NCI-H82 treated with DMSO at 0.1 percent for 48 hours (cell line): ENCODE measurements around the gene NTN1.
"Not testable (repeated sequence)": the region's sequence is repeated elsewhere in the genome, so short reads cannot be mapped to it uniquely, and the experiment has no call there.

Experiments used
- DNase-seq: peaks from one replicate; lab custom pipeline; 2025; ENCODE audit not compliant: unreplicated experiment; lab: John Stamatoyannopoulos, UW

Gene NTN1

DNA sequence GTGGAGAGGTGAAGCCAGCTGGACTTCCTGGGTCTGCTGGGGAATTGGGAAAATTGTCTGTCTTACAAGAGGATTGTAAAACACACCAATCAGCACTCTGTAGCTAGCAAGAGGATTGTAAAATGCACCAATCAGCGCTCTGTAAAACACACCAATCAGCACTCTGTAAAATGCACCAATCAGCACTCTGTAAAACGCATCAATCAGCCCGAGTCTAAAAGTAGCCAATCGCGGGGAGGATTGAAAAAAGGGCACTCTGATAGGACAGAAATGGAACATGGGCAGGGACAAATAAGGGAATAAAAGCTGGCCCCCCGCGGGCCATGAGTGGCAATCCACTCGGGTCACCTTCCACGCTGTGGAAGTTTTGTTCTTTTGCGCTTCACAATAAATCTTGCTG lies 130.4 kb downstream of the NTN1 start:
- not testable (repeated sequence) for DNase-seq

DNA sequence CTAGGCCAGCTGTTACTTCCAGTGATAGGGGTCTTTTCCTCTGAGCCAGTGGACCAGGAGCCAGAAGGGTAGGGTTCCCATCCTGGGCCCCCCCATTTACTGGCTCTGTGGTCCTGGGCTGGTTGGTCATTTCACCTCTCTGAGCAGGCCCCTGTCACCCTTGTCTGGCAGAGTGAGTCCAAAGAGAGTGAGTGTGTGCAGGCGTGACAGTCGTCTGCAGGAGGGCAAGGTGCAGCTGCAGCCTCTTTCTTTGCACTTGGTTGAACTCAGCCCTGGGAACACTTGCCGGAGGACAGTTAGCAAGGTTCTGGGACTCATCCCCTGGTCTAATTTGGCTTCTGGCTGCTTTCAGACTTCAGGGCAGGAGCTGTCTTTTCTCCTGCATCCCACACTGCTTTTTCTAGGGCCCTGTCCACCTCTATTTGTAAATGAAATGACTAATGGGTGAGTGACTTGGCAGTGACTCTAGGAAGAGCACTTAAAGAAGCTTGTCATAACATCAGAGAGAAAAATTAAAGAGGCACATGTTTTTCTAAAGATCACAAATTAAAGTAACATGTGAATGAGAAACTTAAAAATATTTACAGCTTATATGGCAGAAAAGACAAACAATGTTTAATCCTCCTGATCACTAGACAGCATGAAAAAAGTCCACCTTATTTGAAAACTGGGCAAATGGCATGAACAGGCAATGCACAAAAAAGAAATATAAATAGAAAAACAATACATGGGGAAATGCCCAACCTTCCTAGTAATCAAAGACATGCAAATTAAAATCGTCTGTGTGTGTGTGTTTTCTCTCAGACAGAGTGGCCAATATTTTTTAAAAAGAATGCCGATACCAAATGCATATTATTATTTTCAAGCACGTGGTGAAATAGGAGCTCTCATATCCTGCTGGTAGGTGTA lies 137.5 kb downstream of the NTN1 start:
- DNase-seq, result no peak

DNA sequence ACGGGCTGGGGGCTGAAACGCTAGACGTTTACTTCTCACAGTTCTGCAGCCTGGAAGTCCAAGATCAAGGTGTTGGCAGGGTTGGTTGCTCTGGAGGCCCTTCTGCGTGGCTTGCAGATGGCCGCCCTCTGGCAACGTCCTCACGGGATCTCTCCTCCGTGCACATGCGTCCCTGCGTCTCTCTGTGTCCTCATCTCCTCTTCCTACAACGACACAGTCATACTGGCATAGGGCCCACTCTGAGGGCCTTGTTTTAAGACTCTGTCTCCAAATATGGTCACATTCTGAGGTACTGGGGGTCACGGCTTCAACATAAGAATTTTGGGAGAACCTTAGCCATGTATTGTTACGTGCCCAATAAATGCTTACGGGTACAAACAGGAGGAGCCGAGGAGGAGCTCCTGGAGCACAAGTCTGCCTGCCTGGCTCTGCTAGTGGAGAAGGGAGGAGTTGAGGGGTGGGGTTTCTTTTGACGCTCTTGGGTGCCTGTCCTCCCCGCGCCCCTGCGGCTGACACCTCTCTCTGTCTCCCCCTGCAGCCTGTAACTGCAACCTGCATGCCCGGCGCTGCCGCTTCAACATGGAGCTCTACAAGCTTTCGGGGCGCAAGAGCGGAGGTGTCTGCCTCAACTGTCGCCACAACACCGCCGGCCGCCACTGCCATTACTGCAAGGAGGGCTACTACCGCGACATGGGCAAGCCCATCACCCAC lies 141.1 kb downstream of the NTN1 start:
- no peak for DNase-seq

DNA sequence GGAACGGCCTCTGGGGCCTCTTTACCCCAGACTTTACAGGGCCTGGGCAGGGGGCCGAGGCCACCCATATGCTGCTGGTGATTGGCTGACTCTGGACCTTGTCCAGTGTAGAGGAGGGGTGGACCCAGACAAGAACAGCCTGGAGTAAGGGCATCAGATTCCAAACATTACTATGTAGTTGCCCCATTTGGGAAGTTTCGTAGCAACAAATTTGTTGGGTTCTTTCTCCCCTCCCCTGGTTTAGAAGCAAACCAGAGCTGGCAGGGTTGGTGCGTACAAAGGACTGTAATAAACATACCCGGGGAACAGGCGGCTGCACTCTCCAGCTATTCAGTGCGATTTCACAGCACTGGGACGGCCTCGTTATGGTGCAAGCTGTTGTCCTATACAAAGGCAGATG lies 145.5 kb downstream of the NTN1 start:
- DNase-seq, result no peak

DNA sequence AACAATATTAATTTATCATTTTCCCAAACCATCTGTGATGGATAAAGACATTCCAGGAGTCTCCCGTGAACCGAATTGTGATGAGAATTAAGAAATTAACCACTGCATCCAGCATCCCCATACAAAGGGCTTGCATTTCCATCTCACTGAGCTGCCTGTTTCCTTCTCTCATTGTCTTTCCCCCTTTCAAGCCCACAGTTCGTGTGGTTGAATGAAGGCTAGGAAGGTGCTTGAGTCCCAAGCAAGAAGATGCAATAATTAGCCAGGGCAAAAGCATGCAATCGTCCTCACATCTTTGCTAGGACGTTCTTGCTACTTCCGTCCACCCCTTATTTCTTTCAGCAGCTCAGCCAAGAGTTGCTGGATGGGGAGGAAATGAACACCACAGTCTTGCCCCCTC lies 146.1 kb downstream of the NTN1 start:
- no peak for DNase-seq

DNA sequence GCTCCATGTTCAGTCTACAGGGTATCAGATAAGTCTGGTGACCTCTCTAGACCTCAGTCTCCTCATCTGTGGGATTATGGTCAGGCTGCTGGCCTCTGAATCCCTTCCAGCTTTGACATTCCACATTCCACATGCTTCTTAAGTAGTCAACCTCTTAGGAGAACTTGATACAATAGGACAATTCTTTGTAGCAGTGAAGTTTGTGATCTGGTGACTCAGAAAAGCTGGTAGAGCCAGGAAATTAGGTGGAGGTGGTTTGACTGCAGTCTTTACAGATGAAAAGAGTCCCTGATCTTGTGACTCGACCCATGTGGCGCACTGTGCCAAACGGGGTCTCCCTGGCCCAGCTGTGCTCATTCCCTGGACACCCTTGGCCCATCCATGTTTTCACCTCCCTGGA lies 147.8 kb downstream of the NTN1 start:
- DNase-seq, result no peak

DNA sequence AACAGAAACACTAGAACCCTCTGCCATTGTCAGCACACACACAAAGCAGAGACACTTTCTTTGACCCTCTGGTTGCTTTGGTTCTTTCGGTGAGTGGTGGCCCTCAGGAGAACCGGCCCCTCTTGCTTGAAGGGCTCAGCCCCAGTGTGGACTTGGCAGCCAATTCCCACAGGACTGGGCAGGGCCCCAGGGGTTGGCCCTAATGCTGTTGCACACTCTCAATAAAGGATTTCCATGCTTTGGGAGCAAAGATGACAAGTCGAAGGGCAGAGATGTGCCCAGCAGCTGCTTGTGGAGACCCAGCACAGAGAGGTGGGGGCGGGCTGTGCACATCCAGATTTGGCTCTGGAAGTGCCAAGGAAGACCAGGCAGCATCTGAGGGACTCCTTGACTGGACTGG lies 149.0 kb downstream of the NTN1 start:
- no peak for DNase-seq

DNA sequence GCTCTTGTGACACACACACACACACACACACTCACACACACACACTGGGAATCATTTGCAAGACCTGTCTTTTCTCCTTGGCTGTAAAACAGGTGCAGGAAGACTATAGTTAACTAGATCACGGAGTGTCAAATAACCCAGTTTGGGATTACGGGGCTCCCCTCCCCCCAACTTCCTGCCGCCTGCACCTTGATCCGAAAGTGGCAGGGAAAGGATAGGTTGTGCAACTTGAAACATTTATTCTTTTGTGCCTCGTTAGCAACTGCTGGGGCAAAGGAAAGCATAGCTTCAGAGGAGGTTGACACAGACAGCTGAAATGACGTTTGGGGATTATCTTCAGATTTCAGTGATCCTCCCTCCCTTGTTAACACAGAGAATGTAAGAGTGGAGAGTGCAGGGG lies 149.5 kb downstream of the NTN1 start:
- DNase-seq, result no peak

DNA sequence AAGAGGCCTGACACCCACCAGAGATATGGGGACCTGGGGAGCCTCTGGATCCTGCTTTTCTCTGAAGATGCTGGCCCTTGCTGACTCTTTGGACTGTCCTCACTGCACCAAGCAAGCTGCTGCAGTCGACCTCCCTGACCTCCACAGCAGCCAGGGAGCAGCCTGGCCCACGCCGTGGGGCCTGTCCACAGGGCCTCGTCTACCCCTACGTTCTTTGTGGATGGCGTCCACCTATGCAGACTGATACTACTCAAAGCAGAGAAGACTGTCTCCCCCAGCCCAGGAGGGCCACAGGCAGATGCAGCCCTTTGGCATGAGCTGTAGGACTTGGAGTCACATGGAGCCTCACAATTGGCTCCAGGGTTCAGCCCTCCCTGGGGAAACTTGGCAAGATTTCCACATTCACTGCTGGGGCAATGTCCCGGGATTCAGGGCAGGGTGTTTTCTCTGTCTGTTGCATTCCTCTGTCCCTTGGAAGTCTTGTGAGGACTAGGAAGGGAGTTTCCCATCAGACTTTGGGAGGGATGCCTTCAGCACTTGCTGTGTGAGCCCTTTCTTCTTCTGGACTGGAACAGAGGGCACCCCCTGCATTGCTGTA lies 152.2 kb downstream of the NTN1 start:
- no peak for DNase-seq

DNA sequence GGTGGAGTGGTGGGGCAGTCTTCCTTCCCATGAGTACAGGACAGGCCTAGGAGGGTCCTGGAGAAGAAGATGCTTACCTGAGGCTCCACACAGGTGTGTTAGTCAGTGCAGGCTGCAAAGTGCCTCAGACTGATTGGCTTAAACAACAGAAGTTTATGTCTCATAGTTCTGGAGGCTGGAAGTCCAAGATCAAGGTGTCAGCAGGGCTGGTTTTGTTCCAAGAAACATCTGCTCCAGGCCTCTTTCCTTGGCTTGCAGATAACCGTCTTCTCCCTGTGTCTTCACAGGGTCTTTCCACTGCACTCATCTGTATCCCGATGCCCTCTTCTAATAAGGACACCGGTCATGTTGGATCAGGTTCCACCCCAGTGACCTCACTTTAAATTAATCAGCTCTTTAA lies 153.0 kb downstream of the NTN1 start:
- no peak for DNase-seq

DNA sequence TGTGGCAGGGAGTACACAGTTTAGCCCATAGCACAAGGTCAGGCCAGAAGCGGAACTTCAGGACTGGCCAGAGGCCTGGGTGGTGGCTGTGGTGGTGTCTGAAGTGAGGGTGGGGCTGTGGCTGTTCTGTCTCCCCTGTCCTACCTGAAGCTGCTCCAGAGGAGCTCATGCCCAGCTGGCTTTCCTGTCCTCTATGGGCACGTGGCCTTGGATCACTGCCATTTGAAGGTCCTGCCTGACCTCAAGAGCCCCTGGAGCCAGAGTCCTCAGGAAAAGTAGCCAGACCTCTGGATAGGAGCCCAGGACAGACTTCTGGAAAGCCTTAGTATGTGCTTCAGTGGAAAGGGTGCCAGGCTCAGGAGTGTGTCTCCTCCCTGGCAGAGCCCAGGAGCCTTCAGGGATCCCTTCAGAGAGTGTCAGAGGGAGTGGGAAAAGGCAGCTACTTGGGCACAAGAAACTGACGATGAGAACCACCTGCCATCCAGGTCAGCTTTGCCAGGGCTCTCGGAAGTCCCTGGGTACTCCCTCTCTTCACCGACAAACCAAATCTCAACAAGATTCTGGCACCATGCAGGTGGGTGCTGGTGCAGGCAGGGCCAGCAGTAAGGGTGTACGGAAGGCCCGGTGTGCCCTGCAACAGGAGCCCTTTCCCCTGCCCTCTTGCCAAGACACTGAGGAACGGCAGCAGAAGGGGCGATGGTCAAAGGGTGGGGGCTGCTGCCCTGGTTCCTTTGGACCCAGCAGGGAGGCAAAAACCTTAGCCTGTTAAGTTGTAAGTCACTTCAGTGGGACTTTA lies 153.7 kb downstream of the NTN1 start:
- no peak for DNase-seq

DNA sequence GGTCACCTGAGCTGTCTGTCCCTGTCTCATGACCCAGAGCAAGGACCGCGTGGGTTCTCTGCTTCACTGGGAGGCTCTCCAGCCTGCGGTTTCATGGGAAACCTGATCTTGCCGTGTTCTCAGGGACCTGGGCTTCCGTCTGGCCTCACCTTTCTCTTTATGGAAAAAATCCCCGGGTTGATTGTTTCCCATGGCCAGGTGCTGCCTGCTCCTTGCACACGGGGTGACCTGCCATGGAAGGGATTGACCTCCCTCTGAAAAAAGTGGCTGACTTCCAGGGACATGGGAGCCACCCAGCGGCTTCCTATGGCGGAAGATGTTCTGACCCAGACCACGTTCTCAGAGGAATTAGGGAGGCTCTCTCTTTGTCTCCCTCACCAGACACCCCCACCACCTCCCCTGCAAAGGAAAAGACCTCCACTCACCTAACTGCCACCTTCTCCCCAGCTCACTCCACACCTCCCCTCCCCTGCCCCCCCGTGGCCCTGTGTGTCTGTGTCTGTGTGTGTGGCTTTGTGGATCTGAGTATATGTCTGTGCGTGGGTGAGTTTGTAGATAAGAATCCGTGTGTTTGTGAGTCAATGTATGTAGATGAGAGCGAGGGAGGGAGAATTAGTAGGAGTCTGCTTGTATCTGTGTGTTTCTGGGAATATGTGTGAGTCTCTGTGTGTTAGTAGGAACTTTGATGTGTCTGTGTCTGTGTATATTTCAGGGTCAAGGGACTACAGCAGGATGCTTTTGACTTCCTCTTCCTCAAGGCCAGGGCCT lies 154.6 kb downstream of the NTN1 start:
- no peak for DNase-seq

DNA sequence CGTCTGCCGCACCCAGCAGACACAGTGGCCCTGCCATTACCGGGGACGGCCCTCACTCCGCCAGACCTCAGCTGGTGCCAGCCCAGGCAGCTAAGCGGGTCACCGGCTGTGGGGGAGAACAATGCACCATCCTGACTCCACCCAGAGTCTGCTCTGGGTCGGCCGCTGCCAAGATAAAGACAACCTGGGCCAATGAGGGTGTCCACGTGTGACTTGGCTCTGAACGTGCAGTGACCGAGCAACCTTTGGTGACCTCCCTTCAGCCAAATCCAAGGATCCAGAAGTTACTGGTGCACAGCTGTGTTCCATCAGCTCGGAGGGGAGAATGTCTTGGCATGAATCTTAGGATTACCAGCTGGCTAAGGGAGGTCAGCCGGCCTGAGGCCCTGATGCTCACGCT lies 155.9 kb downstream of the NTN1 start:
- DNase-seq, result no peak

DNA sequence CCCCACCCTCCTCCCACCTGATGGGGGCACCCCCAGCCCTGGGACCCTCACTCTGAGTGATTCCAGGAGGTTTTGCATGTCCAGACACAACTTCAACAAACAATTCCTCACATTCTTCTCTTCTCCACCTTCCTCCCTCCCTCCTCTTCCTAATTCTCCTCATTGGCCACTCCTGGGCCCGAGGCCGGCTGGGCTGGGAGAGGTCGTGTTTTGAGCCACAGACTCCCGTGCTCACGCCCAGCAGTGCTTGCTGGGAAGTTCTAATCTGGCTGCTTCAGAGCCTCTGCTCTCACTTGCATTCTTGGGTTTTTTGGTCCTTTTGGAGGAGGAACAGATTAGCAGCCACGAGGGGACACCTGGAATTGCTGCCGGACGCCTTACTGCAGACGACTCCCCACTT lies 157.0 kb downstream of the NTN1 start:
- no peak for DNase-seq

DNA sequence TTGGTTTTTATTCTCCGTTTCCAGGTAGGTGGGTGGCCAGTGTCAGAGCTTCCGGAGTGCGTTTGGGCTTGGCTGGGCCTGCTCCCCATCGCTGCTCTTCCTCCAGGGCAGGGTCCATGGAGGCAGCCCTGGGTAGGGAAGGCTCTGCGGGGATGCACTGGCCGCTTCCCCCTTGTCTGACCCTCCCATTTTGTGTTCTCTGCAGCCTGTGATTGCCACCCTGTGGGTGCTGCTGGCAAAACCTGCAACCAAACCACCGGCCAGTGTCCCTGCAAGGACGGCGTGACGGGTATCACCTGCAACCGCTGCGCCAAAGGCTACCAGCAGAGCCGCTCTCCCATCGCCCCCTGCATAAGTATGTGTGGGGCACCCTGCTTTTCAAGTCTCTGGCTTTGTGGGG lies 158.3 kb downstream of the NTN1 start:
- DNase-seq, result no peak

DNA sequence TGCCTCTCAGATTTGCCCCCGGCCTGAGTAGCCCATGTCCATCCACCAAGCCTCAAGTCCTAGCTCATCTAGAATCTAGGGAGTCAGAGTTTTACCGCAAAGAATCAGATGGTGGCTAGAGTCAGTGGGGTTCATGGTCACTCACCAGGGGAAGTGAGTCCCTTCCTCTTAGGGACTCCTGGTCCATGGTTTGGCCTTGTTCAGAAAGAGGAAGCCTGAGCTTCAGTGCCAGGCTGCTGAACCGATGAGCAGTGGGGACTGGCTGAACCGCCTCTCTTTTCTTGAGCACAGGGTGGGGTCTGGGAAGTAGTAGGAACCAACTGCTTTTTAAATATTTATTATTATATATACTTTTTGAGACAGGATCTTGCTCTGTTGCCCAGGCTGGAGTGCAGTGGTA lies 160.3 kb downstream of the NTN1 start:
- DNase-seq, result no peak

DNA sequence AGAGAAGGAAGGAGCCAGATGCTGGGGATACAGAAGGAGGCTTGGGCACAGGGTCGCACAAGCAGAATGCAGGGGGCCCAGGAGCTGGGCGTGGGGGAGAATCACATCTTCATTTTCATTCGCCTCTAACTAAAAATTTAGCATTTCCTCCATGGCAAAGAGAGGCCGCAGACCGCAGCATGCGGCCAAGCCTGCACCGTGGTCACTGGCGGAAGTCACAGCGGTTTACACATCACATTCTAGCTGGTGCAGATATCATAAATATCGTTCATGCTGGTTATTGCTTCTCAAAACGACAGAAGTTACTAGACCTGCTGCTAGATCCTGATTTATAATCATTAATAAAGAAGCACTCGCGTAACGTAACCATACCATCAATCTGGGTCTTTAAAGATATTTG lies 162.0 kb downstream of the NTN1 start:
- DNase-seq, result no peak

DNA sequence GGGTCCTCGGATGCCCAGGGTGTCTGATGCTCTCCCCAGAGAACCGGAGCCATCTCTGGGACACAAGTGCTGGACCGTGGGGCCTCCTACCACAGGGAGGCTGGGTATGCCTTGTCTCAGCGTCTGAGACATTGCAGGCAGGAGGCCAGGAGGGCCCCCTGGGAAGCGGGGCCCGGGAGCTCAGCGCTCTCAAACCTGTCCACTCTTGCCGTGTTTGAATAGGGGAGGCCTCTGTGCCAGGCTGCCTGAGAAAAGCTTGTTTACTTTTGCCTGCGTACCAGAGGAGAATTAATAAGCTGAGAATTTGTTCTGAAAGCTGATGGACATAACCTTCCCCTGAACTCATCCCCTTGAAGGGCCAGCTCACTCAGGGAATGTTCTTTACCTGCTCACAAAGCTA lies 163.8 kb downstream of the NTN1 start:
- no peak for DNase-seq

DNA sequence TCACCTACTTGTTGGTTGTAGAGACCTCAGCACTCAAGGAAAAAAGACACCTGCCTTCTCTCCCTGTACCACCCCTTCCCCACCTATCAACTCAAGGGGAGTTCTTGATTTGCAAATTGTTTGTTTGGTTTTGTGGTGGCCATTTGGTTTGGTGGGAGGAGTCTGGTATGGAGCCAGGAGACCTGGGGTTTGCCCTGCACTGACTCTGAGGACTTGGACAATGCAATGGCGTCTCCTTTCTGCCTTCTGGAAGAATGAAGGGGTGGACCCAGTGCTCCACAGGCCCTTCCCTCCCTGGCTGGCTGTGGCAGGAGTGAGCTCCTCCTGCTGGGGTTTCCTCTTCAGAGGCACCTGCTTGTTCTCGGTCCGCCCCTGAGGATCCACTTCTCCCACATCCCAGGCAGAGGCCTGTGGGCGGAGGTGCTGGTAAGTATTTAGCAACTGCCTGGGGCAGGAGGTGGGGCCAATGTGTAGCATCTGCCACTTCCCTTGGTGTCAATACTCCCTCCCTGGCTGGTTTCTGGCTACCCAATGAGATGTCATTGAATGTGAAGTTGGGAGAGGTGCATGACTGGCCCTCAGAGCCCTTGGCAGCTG lies 164.5 kb downstream of the NTN1 start:
- no peak for DNase-seq

DNA sequence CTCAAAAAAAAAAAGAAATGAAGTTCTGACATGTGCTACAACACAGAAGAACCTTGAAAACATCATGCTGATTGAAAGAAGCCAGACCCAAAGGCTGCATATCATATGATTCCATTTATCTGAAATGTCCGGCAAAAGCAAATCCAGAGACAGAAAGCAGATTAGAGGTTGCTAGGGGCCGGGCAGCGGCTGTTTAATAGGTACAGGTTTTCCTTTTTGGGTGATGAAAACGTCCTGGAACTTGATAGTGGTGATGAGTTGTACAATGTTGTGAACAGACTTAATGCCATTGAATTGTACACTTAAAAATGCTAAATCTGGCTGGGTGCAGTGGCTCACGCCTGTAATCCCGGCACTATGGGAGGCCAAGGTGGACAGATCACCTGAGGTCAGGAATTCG lies 166.5 kb downstream of the NTN1 start:
- no peak for DNase-seq
